AG20443 (cell line): ENCODE data around the gene RIMBP2.
"Not testable (repeated sequence)": the region's sequence is repeated elsewhere in the genome, so short reads cannot be mapped to it uniquely, and the experiment has no call there.

Experiments
- DNase-seq: peaks from one replicate; pipeline ENCODE4 v3.0.0; 2012; ENCODE audit warnings: low spot score, mixed read lengths

Gene RIMBP2

GRCh38 chr12:130715998-130716968 is at the start of gene RIMBP2:
Gene RIMBP2 (minus strand): TSS chr12:130716299. CDS start chr12:130479013, 237,286 bp downstream.
- peak; percentile 32 for DNase-seq

GRCh38 chr12:130765186-130765659 is 49.1 kb upstream of the RIMBP2 start:
- no peak for DNase-seq

GRCh38 chr12:130764475-130765185 is 48.5 kb upstream of the RIMBP2 start:
- DNase-seq, result no peak

- no peak for DNase-seq
Observed at GRCh38 chr12:130764073-130764472, 48.0 kb upstream of the RIMBP2 start.

- no peak for DNase-seq
Observed at GRCh38 chr12:130762319-130762675, 46.2 kb upstream of the RIMBP2 start.

GRCh38 chr12:130761537-130762318 is 45.6 kb upstream of the RIMBP2 start:
- peak; percentile 89 for DNase-seq

GRCh38 chr12:130754234-130754901 is 38.3 kb upstream of the RIMBP2 start:
- DNase-seq, result no peak

- no peak for DNase-seq
Observed at GRCh38 chr12:130752692-130753230, 36.7 kb upstream of the RIMBP2 start.

GRCh38 chr12:130752037-130752436 is 35.9 kb upstream of the RIMBP2 start:
- DNase-seq, result not testable (repeated sequence)

- no peak for DNase-seq
Observed at GRCh38 chr12:130748786-130749185, 32.7 kb upstream of the RIMBP2 start.

- DNase-seq, result peak; percentile 89
Observed at GRCh38 chr12:130747867-130748740, 32.0 kb upstream of the RIMBP2 start.

GRCh38 chr12:130746546-130746945 is 30.4 kb upstream of the RIMBP2 start:
- DNase-seq, result no peak

- DNase-seq, result no peak
Observed at GRCh38 chr12:130745921-130746320, 29.8 kb upstream of the RIMBP2 start.

GRCh38 chr12:130744274-130744673 is 28.2 kb upstream of the RIMBP2 start:
- DNase-seq, result no peak

GRCh38 chr12:130743606-130744005 is 27.5 kb upstream of the RIMBP2 start:
- DNase-seq, result no peak

- no peak for DNase-seq
Observed at GRCh38 chr12:130743176-130743575, 27.1 kb upstream of the RIMBP2 start.

GRCh38 chr12:130742716-130743115 is 26.6 kb upstream of the RIMBP2 start:
- no peak for DNase-seq

- no peak for DNase-seq
Observed at GRCh38 chr12:130742112-130742511, 26.0 kb upstream of the RIMBP2 start.

- no peak for DNase-seq
Observed at GRCh38 chr12:130739571-130739970, 23.5 kb upstream of the RIMBP2 start.

GRCh38 chr12:130738403-130738802 is 22.3 kb upstream of the RIMBP2 start:
- not testable (repeated sequence) for DNase-seq
